Neural cell (in vitro differentiated cells): ENCODE results near the gene NAA38. TPM values are rescaled to one million over a fixed set of nuclear protein-coding genes. Genes with fewer than 3 reads are reported as not detected.

Source experiments
- H2AFZ ChIP-seq: fragments of 200-600, 300-800 bp; sonication (generic), shearing (Covaris generic); 2 replicates; pipeline ENCODE4 v1.6.0; 2014; ENCODE audit warnings: low read depth, mild to moderate bottlenecking, antibody characterized with exemption, low read length, moderate library complexity
- H3F3A ChIP-seq: fragments of 200-600 bp; shearing (Covaris generic); 2 replicates; pipeline ENCODE4 v1.6.1; 2016; ENCODE audit warnings: mild to moderate bottlenecking, moderate library complexity, mixed read lengths, antibody characterized with exemption, low read length; ENCODE audit not compliant: insufficient read depth, poor library complexity, severe bottlenecking
- H3K27ac ChIP-seq: fragments of 200-600, 300-800 bp; sonication (generic), shearing (Covaris generic); 2 replicates; pipeline ENCODE4 v1.5.1; 2014; ENCODE audit warnings: mild to moderate bottlenecking, low read length, moderate library complexity
- H3K27me3 ChIP-seq: fragments of 300-800, 200-600 bp; sonication (generic), shearing (Covaris generic); 2 replicates; pipeline ENCODE4 v1.6.0; 2014; ENCODE audit warnings: mild to moderate bottlenecking, low read depth, low read length, moderate library complexity; ENCODE audit not compliant: insufficient read depth
- H3K36me3 ChIP-seq: fragments of 300-800, 200-600 bp; sonication (generic), shearing (Covaris generic); 2 replicates; pipeline ENCODE4 v1.5.1; 2014; ENCODE audit warnings: mild to moderate bottlenecking, antibody characterized with exemption, low read length, moderate library complexity; ENCODE audit not compliant: insufficient read depth
- H3K4me2 ChIP-seq: fragments of 300-800, 200-600 bp; sonication (generic), shearing (Covaris generic); 2 replicates; pipeline ENCODE4 v1.6.0; 2014; ENCODE audit warnings: mild to moderate bottlenecking, low read length
- H3K4me3 ChIP-seq: fragments of 300-800, 200-600 bp; sonication (generic), shearing (Covaris generic); 2 replicates; pipeline ENCODE4 v1.5.1; 2014; ENCODE audit warnings: mild to moderate bottlenecking, low read length, moderate library complexity
- H3K79me2 ChIP-seq: fragments of 200-600 bp; shearing (Covaris generic); replicated peaks from 2 replicates; pipeline ENCODE4 v1.6.0; 2014; ENCODE audit warnings: mild to moderate bottlenecking, low read length, moderate library complexity; ENCODE audit not compliant: insufficient read depth
- H3K9ac ChIP-seq: fragments of 300-800, 200-600 bp; sonication (generic), shearing (Covaris generic); 2 replicates; pipeline ENCODE4 v1.6.1; 2016; ENCODE audit warnings: mild to moderate bottlenecking, low read length, mixed read lengths
- H3K9me2 ChIP-seq: fragments of 200-600 bp; shearing (Covaris generic); 2 replicates; pipeline ENCODE4 v1.6.1; 2016; ENCODE audit warnings: mild to moderate bottlenecking, low read length, mixed read lengths; ENCODE audit not compliant: insufficient read depth
- H3K9me3 ChIP-seq: fragments of 200-600, 300-800 bp; sonication (generic), shearing (Covaris generic); 2 replicates; pipeline ENCODE4 v1.6.1; 2016; ENCODE audit warnings: mild to moderate bottlenecking, mixed run types, low read length, moderate library complexity, mixed read lengths
- H4K20me1 ChIP-seq: fragments of 200-600 bp; shearing (Covaris generic); 2 replicates; pipeline ENCODE4 v1.6.1; 2016; ENCODE audit warnings: mild to moderate bottlenecking, mixed run types; ENCODE audit not compliant: insufficient read depth
- CTCF ChIP-seq: fragments of 450-650 bp; IDR thresholded peaks from 2 replicates; pipeline ENCODE4 v1.5.1; 2014; ENCODE audit warnings: antibody characterized with exemption, mild to moderate bottlenecking, moderate library complexity; ENCODE audit not compliant: poor library complexity, severe bottlenecking
- EP300 ChIP-seq: fragments of 450-650 bp; conservative IDR thresholded peaks from 2 replicates; pipeline ENCODE4 v1.6.1; 2014; ENCODE audit warnings: antibody characterized with exemption, mild to moderate bottlenecking, moderate library complexity; ENCODE audit not compliant: poor library complexity, severe bottlenecking
- EZH2 ChIP-seq: fragments of 200-600, 300-800 bp; shearing (Covaris generic), sonication (generic); IDR thresholded peaks from 2 replicates; pipeline ENCODE4 v1.6.1; 2014; ENCODE audit warnings: antibody characterized with exemption, low read length, borderline replicate concordance, mild to moderate bottlenecking; ENCODE audit not compliant: insufficient read depth, poor library complexity, severe bottlenecking
- MXI1 ChIP-seq: fragments of 450-650 bp; conservative IDR thresholded peaks from 2 replicates; pipeline ENCODE4 v1.6.1; 2014; ENCODE audit warnings: antibody characterized with exemption, mild to moderate bottlenecking; ENCODE audit not compliant: poor library complexity, severe bottlenecking
- POLR2AphosphoS5 ChIP-seq: IDR thresholded peaks from 2 replicates; pipeline ENCODE4 v1.6.1; 2012
- RAD21 ChIP-seq: fragments of 450-650 bp; conservative IDR thresholded peaks from 2 replicates; pipeline ENCODE4 v1.6.1; 2014; ENCODE audit warnings: antibody characterized with exemption, mild to moderate bottlenecking, moderate library complexity
- SMC3 ChIP-seq: fragments of 450-650 bp; conservative IDR thresholded peaks from 2 replicates; pipeline ENCODE4 v1.6.1; 2014; ENCODE audit warnings: antibody characterized with exemption, mild to moderate bottlenecking, moderate library complexity; ENCODE audit not compliant: poor library complexity
- TAF1 ChIP-seq: IDR thresholded peaks from 2 replicates; pipeline ENCODE4 v1.6.1; 2012; ENCODE audit warnings: low read depth
- polyA plus RNA-seq: library from polyadenylated mRNA; depleted of rRNA; stranded (reverse); fragments of >200 nt; gene quantifications from 2 replicates; pipeline ENCODE4 v1.2.3, GENCODE V29; 2014
- TF ChIP-seq, protein P1 (sequence below): IDR thresholded peaks from 2 replicates; pipeline ENCODE4 v1.6.1; 2012; ENCODE audit warnings: borderline replicate concordance

Gene NAA38
- polyA plus RNA-seq, 1 donor from 2014 or later = 110 TPM

DNA sequence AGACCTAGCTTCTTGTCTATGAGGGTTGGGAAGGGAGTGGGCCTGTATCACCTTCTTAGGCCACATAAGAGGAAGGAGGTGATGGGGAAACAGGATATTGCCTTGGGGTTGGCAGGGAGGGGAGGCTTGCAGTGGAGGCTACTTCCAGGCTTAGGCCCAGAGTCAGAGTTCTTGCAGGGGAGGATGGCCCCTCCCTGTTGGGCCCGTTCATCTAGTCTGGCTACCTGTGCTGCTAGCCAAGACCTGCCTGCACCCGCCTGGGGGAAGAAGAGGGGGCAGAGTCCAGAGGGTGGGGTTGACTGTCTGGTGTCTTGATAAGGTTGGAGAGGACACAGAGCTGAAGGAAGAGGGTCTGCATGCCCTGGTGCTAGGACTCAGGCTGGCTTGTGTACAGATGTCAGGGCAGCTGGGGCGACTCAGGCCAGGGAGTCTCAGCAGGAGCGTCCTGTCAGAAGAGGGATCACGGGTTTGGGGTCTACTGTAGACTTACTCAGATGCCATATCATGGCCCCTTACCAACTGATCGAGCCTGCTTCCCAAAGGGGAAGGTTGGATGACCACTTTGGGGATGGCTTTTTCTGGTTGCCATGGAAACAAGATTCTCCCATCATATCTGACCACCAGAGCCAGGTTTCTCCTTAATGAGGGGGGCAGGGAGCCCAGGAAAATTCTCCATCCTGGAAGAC, 18.0 kb downstream of the NAA38 start:
- no peaks in the 10 kb centered on the region for H3K36me3 ChIP-seq
- peak overlapping the region; percentile 92 for H3K9ac ChIP-seq
- peaks cover 27% of the 10 kb centered on the region for H4K20me1 ChIP-seq
- TF ChIP-seq RAD21 (no peak), TAF1 (no peak), SMC3 (no peak), MXI1 (no peak), POLR2AphosphoS5 (no peak), EZH2 (no peak), EP300 (no peak), CTCF (no peak)
- TF ChIP-seq, protein P1, sequence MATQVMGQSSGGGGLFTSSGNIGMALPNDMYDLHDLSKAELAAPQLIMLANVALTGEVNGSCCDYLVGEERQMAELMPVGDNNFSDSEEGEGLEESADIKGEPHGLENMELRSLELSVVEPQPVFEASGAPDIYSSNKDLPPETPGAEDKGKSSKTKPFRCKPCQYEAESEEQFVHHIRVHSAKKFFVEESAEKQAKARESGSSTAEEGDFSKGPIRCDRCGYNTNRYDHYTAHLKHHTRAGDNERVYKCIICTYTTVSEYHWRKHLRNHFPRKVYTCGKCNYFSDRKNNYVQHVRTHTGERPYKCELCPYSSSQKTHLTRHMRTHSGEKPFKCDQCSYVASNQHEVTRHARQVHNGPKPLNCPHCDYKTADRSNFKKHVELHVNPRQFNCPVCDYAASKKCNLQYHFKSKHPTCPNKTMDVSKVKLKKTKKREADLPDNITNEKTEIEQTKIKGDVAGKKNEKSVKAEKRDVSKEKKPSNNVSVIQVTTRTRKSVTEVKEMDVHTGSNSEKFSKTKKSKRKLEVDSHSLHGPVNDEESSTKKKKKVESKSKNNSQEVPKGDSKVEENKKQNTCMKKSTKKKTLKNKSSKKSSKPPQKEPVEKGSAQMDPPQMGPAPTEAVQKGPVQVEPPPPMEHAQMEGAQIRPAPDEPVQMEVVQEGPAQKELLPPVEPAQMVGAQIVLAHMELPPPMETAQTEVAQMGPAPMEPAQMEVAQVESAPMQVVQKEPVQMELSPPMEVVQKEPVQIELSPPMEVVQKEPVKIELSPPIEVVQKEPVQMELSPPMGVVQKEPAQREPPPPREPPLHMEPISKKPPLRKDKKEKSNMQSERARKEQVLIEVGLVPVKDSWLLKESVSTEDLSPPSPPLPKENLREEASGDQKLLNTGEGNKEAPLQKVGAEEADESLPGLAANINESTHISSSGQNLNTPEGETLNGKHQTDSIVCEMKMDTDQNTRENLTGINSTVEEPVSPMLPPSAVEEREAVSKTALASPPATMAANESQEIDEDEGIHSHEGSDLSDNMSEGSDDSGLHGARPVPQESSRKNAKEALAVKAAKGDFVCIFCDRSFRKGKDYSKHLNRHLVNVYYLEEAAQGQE = no peak
- H3K4me3 ChIP-seq = peak overlapping the region; percentile 99
- H3F3A ChIP-seq = peaks cover 15% of the 10 kb centered on the region
- no peaks in the 10 kb centered on the region for H3K27me3 ChIP-seq
- H2AFZ ChIP-seq = no peak overlapping the region
- H3K9me3 ChIP-seq = no peaks in the 10 kb centered on the region
- peak overlapping the region; percentile 94 for H3K27ac ChIP-seq
- H3K79me2 ChIP-seq = peaks cover 63% of the 10 kb centered on the region
- no peaks in the 10 kb centered on the region for H3K9me2 ChIP-seq
- peak overlapping the region; percentile 99 for H3K4me2 ChIP-seq

- no peaks in the 10 kb centered on the region for H3K36me3 ChIP-seq
- peaks cover 18% of the 10 kb centered on the region for H4K20me1 ChIP-seq
- H3K27ac ChIP-seq = peak overlapping the region; percentile 96
- H2AFZ ChIP-seq = no peak overlapping the region
- H3K79me2 ChIP-seq = peaks cover 53% of the 10 kb centered on the region
- H3K4me3 ChIP-seq = peak overlapping the region; percentile 99
- TF ChIP-seq, protein P1 = peak; percentile 27
- no peak for TF ChIP-seq RAD21
- TF ChIP-seq TAF1 = peak; percentile 49
- peak; percentile 64 for TF ChIP-seq POLR2AphosphoS5
- no peak for TF ChIP-seq MXI1
- no peak for TF ChIP-seq EP300
- TF ChIP-seq EZH2 = no peak
- no peak for TF ChIP-seq CTCF
- no peak for TF ChIP-seq SMC3
- H3K9ac ChIP-seq = peak overlapping the region; percentile 98
- H3K27me3 ChIP-seq = no peaks in the 10 kb centered on the region
- H3K4me2 ChIP-seq = peak overlapping the region; percentile 100
- peaks cover 15% of the 10 kb centered on the region for H3F3A ChIP-seq
- H3K9me3 ChIP-seq = no peaks in the 10 kb centered on the region
- no peaks in the 10 kb centered on the region for H3K9me2 ChIP-seq
Measured at GRCh38 chr17:7838090-7839075, 19.0 kb downstream of the NAA38 start.
